Measurements from ENCODE around the gene SOCS2.
A peak's percentile ranks its signal among the peaks of the same experiment; 100 is the strongest.
"Not testable (repeated sequence)": the region's sequence is repeated elsewhere in the genome, so short reads cannot be mapped to it uniquely, and the experiment has no call there.

Gene SOCS2

DNA sequence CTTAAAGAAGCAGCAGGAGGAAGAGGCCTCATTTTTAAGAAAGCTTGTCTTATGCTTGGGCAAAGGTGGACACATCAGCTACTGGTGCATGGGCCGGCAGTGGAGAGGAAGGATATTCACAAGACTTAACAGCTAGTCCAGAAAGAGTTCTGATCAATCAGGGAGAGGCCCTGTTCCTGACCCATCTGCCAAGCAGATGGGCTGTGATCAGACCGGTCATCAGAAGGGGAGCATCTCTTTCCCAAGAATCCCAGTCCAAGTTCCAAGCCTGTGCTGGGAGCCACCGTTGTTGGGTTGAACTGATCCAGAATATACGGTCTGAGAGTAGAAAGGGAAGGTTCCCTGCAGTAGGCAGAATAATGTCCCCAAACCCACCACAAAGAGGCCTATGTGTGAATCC is 32.7 kb upstream of the SOCS2 start:
- no peak overlapping the region for H3K9ac ChIP-seq
- H3K9me3 ChIP-seq: no peaks in the 10 kb centered on the region
- H3K4me1 ChIP-seq: peaks cover 37% of the 10 kb centered on the region
- no peak overlapping the region for H3K4me3 ChIP-seq
- H3K36me3 ChIP-seq: no peaks in the 10 kb centered on the region
- no peak for TF ChIP-seq Cebpa-rat (IDR thresholded peaks at IDR 0.05)
- H3K4me2 ChIP-seq: peak overlapping the region; percentile 42; the same call in 1 of the 2 replicates
- no peaks in the 10 kb centered on the region for H4K20me1 ChIP-seq
- no peaks in the 10 kb centered on the region for H3K27me3 ChIP-seq
- no peak overlapping the region for H3K27ac ChIP-seq

DNA sequence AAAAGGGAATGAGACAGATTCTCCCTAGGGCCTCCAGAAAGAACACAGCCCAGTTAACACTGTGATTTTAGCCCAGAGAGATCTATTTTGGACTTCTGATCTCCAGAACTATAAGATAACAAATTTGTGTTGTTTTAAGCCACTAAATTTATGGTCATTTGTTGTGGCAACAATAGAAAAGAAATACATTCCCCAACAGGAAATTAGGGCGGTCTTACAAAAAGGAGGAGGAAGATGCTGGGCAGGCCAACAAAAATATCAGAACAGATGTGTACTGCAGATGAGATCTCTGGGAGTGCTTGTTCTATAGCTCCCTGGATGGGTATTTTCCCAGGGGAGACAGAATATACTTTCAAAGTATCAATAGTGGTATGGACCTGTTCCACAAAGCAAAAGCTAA is 32.0 kb upstream of the SOCS2 start:
- peak overlapping the region; percentile 42 for H3K4me2 ChIP-seq
- no peaks in the 10 kb centered on the region for H3K36me3 ChIP-seq
- no peaks in the 10 kb centered on the region for H3K9me3 ChIP-seq
- H3K4me3 ChIP-seq: no peak overlapping the region
- H3K27ac ChIP-seq: no peak overlapping the region
- H4K20me1 ChIP-seq: no peaks in the 10 kb centered on the region
- no peak overlapping the region for H3K9ac ChIP-seq
- TF ChIP-seq Cebpa-rat (IDR thresholded peaks at IDR 0.05): no peak
- H3K27me3 ChIP-seq: no peaks in the 10 kb centered on the region
- peaks cover 37% of the 10 kb centered on the region for H3K4me1 ChIP-seq

DNA sequence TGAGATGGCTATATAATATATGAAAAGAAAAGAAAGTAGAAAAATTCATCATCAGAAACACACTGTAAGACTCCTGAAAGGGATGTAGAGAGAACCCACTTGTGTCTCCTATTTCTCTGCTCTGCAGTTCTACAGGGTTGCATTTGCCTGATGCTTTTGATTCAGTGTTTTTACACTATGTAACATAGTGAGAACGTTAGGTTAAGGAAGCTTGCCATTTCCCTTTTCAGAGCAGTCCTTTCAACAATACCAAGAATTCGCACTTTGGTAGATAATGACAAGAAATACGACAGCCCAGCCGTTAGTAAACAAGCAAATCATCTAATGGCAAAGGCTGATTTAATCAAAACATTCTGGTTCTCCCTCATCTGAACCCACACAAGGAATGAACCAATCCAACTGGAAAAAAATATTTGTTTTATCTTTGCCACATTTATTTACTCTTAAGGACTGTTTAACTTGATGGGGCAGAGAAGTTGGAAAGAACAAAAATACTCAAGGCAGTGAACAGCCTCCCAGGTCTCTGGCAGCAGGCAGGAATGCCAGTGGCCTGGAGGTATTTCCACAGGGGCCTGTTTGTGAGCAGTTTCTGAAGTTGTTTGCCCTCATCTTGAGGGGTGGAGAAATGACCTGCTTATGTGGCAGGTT is 30.8 kb upstream of the SOCS2 start:
- Histone ChIP-seq H3K9ac (no peak overlapping the region), H3K4me2 (no peak overlapping the region), H3K36me3 (no peaks in the 10 kb centered on the region), H3K9me3 (no peaks in the 10 kb centered on the region), H3K4me1 (peaks cover 26% of the 10 kb centered on the region), H4K20me1 (no peaks in the 10 kb centered on the region), H3K4me3 (no peak overlapping the region), H3K27me3 (no peaks in the 10 kb centered on the region), H3K27ac (no peak overlapping the region)
- TF ChIP-seq Cebpa-rat (IDR thresholded peaks at IDR 0.05): no peak

DNA sequence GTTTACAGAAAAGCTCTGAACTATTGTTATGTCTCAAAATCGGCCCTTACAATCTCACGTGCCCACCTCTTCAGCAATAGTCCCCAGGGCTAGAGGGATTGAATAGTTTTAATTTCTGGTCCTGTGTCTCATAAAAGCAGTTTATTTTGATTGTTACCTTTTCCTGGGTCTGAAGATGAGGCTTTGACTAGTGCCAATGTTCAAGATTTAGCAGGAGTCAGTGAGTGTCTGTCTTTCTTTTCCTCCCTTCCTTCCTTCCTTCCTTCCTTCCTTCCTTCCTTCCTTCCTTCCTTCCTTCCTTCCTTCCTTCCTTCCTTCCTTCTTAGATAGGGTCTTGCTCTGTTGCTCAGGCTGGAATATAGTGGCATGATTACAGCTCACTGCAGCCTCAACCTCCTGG is 24.7 kb upstream of the SOCS2 start:
- Histone ChIP-seq H3K27ac (no peak overlapping the region), H3K9ac (no peak overlapping the region), H4K20me1 (no peaks in the 10 kb centered on the region), H3K27me3 (no peaks in the 10 kb centered on the region), H3K4me2 (no peak overlapping the region), H3K9me3 (no peaks in the 10 kb centered on the region), H3K4me3 (no peak overlapping the region), H3K4me1 (no peaks in the 10 kb centered on the region), H3K36me3 (no peaks in the 10 kb centered on the region)
- TF ChIP-seq Cebpa-rat (IDR thresholded peaks at IDR 0.05): no peak

DNA sequence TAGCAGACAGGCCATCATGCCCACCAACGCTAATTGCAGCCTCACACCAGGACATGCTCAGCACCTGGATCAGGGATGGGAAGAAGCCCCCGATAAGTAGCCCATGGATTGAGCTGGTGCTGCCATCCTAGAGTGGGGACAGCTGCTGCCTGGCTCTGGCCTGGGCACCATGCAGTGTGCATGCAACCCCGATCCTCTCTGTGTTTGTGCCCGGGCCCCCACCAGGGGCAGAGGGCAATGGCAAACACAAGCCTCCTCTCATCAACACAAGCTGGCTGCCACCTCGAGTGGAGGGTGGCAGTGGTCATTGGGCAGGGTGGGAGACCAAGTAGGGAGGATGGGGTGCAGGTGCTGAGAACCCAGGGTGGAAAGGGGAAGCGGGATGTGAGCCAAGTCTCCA is 23.3 kb upstream of the SOCS2 start:
- no peak overlapping the region for H3K4me3 ChIP-seq
- H3K36me3 ChIP-seq: no peaks in the 10 kb centered on the region
- no peaks in the 10 kb centered on the region for H3K4me1 ChIP-seq
- H3K9me3 ChIP-seq: no peaks in the 10 kb centered on the region
- H3K4me2 ChIP-seq: no peak overlapping the region
- no peaks in the 10 kb centered on the region for H3K27me3 ChIP-seq
- H3K27ac ChIP-seq: no peak overlapping the region
- no peak overlapping the region for H3K9ac ChIP-seq
- H4K20me1 ChIP-seq: no peaks in the 10 kb centered on the region
- TF ChIP-seq Cebpa-rat (IDR thresholded peaks at IDR 0.05): no peak

DNA sequence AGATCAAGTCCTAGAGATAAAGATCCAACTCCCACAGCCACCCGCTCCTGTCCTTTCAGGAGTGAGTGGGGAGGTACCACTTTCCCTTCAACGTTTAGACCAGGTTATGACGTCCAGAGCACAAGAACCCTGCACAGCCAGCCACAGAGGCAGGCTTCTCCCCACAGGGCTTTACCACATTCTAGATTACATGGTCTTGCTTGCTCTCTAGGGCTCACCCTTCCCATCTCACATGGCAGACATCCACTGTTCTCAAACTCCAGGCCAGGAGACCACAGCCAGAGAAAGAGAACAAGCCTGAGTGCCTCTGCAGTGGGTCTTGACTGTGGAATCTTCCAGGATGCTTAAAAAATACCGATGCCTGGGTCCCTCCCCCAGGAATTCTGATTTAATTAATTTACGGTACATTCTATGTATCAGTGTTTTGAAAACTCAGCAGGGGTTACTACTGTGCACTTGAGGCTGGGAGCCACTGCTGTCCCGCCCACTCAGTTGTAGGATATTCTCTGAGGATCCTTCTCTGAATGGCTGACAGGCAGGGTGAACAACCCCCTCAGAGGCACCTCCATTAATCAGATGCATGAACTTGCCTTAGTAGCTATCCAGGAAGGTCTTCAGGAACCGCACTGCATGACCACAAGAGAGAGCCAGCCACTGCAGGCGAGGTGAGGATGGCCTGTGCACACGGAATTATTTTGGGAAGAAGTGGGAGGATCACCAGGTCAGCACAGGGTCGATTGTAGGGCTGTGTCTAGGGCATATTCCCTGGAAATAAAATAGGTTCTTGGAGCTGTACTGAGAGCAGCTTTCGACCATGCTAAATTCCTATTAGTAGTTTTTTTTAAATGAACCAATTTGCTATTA is 21.5 kb upstream of the SOCS2 start:
- H3K9me3 ChIP-seq: no peaks in the 10 kb centered on the region
- H4K20me1 ChIP-seq: no peaks in the 10 kb centered on the region
- no peak overlapping the region for H3K27ac ChIP-seq
- no peaks in the 10 kb centered on the region for H3K27me3 ChIP-seq
- H3K4me3 ChIP-seq: no peak overlapping the region
- no peak overlapping the region for H3K4me2 ChIP-seq
- no peak overlapping the region for H3K9ac ChIP-seq
- no peaks in the 10 kb centered on the region for H3K36me3 ChIP-seq
- H3K4me1 ChIP-seq: no peaks in the 10 kb centered on the region
- TF ChIP-seq Cebpa-rat (IDR thresholded peaks at IDR 0.05): no peak

DNA sequence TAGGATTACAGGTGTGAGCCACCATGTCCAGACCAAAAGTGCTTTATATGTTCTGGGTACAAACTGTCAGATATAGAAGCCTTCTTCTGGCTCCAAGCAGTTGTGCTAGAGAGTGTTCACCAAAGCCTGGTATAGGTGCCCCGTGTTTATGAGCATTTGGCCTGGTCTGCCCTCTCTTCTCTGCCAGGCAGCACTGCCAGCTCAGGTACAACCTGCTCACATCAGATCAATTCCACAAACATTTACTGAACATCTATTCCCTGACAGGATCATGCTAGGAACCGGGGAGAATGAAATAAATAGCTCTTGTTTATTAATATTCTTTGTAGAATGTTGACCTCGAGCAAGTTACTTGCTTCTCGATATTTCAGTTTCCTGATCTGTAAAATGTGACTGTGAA is 20.0 kb upstream of the SOCS2 start:
- no peak for TF ChIP-seq Cebpa-rat (IDR thresholded peaks at IDR 0.05)
- Histone ChIP-seq H3K27ac (no peak overlapping the region), H3K9ac (no peak overlapping the region), H3K4me1 (no peaks in the 10 kb centered on the region), H3K4me2 (no peak overlapping the region), H3K36me3 (no peaks in the 10 kb centered on the region), H3K9me3 (no peaks in the 10 kb centered on the region), H3K4me3 (no peak overlapping the region), H4K20me1 (no peaks in the 10 kb centered on the region), H3K27me3 (no peaks in the 10 kb centered on the region)

DNA sequence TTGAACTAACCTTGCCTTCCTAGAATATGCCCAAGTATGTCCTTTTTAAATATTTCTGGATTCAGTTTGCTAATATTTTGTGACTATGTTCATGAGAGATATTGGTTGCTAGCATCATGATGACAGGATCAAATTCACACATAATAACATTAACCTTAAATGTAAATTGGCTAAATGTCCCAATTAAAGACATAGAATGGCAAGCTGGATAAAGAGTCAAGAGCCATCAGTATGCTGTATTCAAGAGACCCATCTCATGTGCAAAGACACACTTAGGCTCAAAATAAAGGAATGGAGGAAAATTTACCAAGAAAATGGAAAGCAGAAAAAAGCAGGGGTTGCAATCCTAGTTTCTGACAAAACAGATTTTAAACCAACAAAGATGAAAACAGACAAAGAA is 14.6 kb upstream of the SOCS2 start:
- H3K27ac ChIP-seq, H3K27me3 ChIP-seq, H3K4me3 ChIP-seq, H4K20me1 ChIP-seq, H3K36me3 ChIP-seq, H3K4me2 ChIP-seq, H3K4me1 ChIP-seq, H3K9ac ChIP-seq: not testable (repeated sequence)
- peaks cover 26% of the 10 kb centered on the region for H3K9me3 ChIP-seq

DNA sequence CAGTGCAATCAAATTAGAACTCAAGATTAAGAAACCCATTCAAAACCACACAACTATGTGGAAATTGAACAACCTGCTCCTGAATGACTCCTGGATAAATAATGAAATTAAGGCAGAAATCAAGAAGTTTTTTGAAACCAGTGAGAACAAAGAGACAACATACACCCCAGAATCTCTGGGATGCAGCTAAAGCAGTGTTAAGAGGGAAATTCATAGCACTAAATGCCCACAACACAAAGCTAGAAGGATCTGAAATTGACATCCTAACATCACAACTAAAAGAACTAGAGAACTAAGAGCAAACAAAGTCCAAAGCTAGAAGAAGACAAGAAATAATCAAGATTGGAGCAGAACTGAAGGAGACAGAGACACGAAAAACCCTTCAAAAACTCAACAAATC is 13.8 kb upstream of the SOCS2 start:
- H3K9me3 ChIP-seq: peaks cover 26% of the 10 kb centered on the region
- not testable (repeated sequence) for H3K4me3 ChIP-seq, H3K4me1 ChIP-seq, H3K36me3 ChIP-seq, H4K20me1 ChIP-seq, H3K27ac ChIP-seq, H3K4me2 ChIP-seq, H3K9ac ChIP-seq, H3K27me3 ChIP-seq

DNA sequence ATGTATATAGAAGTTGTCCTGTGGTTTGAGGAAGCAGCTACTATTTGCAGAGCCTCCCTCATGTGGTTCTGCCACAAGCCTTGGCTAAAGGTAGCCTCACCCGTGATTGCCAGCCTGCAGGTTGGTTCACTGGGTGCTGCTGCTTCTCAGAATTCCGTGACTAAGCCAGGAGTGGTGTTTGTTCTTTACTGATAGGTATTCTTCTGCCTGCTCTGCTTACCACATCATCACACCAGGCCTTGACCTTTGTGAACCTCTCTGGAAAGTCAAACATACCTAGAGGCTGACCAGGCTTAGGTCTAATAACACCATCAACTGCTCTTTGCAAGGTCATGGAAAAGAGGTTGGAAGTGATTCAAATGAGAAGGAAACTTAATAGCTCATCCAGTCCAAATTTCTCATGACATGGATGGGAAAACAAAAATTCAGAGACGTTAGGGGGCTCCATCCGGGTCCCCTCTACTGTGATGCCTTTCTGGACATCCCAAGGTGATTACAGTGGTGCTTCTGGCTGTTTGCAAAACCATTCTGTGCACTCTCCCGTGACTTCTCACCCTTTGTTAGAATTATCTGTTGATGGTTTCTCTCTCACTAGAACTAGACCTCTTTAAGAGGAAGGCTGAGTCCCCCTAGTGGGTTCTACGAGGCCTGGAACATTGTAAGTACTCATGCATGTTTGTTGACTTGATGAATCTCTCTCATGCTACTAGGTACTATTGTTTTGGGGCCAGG is 8.5 kb upstream of the SOCS2 start:
- Histone ChIP-seq H3K27me3 (peaks cover 24% of the 10 kb centered on the region), H4K20me1 (no peaks in the 10 kb centered on the region; the same call in 1 of the 2 replicates), H3K36me3 (no peaks in the 10 kb centered on the region), H3K27ac (no peak overlapping the region), H3K4me3 (no peak overlapping the region), H3K9me3 (peaks cover 13% of the 10 kb centered on the region), H3K9ac (no peak overlapping the region), H3K4me2 (no peak overlapping the region), H3K4me1 (no peaks in the 10 kb centered on the region)
- TF ChIP-seq Cebpa-rat (IDR thresholded peaks at IDR 0.05): no peak

All from BLaER1 (cell line).